NCI-H2171 treated with DMSO at 0.1 percent for 48 hours (cell line): Measurements from ENCODE around the gene RAB40C.

Experiments used
- DNase-seq: peaks from one replicate; lab custom pipeline; 2025; lab: John Stamatoyannopoulos, UW

RAB40C gene

DNA sequence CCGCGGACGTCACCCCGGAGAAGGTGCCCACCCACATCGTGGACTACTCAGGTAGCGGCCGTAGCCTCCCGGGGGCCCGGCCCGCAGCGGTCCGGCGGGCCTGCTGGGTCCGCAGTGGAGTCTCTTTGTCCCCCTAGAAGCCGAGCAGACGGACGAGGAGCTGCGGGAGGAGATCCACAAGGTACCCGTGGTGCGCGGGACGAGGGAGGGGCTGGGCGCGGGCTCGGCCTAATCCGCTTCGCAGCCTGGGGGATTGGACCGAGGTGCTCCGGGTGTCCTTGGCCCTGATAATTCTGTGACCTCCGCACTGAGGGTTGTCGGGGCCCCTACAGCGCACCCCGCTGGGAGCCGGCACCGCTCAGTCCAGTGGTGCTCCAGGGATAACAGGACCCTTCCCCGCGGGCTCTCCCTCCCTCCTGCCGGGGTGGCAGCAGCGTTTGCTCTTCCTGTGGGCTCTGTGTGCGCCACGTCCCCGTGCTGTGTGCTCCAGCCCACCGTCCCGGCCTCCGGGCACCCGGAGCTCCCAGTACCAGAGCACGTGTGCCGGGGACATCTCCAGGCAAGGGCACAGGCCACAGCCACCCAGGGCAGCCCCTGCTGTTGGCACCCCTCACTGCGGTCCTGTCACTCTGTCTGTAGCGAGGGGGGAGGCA, 78.8 kb downstream of the RAB40C start:
- DNase-seq = no peak

DNA sequence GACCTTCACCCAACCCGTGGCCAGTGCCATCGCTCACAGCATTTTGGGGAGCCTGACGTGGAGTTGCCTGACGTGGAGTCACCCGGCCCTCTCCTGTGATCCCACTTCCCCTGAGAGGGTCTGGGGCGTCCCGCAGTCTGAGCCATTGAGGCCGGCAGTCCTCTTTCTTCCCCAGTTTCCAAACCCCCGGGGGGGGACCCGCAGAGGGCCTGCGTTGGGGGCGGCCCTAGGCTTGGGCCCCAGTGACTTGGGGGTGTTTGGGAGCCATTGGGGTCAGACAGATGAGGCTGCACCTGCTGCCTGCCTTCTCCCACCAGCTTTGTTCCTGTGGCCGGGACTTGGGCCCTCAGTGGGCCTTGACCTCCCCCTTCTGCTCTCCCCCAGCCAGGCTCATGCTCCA, 79.8 kb downstream of the RAB40C start:
- no peak for DNase-seq

DNA sequence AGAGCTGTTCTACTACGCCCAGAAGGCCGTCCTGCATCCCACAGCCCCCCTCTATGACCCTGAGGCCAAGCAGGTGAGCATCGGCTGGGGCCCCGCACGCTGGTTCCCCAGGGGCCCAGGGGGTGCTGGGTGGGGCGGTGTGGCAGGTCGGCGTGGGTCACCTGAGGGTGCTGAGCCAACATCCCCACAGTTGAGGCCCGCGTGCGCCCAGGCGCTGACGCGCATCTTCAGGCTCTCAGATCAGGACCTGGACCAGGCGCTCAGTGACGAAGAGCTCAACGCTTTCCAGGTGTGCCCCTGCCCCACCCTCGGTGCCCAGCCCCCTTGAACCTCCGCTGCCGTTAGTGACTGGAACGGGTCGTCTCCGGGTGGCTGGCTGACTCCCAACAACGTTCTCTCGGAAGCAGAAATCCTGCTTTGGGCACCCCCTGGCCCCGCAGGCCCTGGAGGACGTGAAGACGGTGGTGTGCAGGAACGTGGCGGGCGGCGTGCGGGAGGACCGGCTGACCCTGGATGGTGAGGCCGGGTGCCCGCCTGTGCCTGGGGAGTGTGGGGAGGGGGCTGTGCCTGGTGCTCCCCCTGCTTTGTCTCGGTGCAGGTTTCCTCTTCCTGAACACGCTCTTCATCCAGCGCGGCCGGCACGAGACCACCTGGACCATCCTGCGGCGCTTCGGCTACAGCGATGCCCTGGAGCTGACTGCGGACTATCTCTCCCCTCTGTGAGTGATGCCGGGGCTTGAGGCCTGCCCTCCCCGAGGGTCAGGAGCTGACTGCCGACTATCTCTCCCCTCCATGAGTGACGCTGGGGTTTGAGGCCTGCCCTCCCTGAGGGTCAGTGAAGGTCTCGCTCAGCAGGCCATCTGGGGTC, 80.9 kb downstream of the RAB40C start:
- DNase-seq = no peak

GRCh38 chr16:671353-672131, 81.7 kb downstream of the RAB40C start:
- DNase-seq = peak; percentile 83

GRCh38 chr16:672371-672770, 82.5 kb downstream of the RAB40C start:
- DNase-seq = no peak

DNA sequence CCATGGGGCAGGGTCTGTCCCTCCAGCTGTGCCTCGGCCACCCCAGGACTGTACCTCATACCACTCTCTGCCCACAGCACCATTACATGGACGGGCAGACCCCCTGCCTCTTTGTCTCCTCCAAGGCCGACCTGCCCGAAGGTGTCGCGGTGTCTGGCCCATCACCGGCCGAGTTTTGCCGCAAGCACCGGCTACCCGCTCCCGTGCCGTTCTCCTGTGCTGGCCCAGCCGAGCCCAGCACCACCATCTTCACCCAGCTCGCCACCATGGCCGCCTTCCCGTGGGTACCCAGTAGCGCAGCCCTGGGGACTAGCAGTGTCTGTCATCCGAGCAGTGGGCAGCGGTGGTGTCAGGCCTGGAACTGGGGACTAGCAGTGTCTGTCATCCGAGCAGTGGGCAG, 83.0 kb downstream of the RAB40C start:
- DNase-seq = no peak

GRCh38 chr16:673399-673991, 83.6 kb downstream of the RAB40C start:
- no peak for DNase-seq

DNA sequence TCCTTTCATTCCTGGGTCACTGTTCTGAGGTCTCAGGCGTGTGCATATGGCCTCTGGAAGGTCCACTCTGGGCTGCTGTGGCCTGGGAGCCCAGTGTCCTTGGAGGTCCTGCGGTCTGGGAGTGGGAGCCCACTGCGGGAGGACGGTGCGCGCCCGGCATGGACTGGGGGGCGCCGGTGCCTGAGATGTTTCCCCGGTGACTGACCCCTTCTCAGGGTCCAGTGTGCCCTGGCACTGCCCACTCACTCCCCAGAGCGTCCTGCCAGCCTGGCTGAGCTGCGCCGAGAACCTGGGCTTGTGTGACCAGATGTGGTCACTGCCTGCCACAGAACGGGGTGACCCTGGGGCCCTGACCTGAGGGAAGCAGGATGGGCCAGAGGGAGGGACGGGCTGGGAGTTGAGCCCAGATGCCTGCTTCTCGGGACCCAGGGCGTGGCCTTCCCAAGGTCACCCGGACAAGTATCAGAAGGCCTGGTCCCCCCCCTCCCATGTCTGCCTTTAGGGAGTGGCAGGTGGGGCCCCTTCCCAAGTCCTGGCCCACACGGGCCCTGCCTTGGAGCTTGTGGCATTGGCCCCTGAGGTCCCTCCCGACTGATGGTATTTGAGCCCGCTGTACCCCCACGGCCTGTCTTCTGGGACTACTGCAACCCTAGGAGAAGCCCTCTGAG, 84.5 kb downstream of the RAB40C start:
- DNase-seq = no peak

DNA sequence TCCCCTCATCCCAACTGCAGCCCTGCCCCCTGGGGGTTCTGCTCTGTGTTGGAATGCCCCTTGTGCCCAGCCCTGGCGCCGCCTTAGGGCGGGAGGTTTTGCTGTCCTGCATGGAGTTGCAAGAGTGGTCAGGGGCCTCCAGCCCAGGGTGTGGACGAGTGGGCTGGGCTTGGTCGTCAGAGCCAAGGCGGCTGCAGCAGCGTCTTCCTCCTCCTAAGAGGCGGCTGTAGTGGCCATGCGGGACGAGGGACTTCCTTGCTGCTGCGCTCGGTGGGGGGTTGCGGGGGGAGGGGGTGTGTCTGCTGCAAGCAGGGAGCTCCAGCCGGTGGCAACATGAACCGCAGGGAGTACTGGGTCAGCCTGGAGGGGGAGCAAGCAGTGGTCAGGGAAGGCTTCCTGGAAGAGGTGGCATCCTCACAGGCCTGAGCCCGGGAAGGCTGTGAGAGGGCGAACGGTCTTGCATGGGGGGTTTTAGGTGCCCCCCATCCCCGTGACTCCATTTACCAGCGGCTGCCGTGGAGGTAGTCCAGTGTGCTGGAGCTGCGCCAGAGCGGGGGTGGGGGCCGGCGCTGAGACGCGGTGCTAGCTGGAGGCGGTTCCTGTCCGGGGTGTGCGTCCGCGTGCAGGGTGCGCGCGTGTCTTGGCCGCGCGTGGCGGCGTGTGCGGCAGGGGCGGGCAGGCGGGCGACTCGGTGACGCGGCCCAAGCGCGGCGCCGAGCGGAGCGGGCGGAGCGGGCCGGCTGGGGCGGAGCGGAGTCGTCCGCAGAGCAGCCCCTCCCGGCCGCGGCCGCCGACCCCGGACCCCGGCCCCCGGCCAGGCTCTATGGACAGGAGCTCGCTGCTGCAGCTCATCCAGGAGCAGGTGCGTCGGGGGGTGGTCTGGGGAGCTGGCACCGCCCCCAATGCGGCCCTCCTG, 85.4 kb downstream of the RAB40C start, which contains the start of gene RHBDL1:
TSS of gene RHBDL1 (plus strand) at position 704 of the 916 bp plus-strand sequence. CDS start at position 824, 120 bp downstream.
- DNase-seq = no peak

DNA sequence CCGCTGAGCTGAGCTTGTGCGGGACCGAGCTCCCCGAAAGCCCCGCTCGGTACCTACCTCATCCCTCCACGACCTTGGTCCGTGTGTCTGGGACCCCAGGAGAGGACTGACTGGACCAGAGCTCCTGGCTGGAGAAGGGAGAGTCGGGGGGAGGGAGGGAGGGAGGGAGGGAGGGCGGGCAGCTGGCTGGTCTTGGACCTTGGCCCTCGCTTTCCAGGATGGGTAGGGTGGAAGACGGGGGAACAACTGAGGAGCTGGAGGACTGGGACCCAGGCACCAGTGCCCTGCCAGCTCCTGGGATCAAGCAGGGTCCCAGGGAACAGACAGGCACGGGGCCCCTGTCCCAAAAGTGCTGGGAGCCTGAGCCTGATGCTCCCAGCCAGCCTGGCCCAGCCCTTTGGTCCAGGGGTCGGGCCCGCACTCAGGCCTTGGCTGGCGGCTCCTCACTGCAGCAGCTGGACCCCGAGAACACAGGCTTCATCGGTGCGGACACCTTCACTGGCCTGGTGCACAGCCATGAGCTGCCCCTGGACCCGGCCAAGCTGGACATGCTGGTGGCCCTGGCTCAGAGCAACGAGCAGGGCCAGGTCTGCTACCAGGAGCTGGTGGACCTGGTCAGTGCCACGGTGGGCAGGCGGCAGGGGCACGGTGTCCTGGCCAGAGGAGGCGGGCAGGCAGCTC, 86.2 kb downstream of the RAB40C start:
- no peak for DNase-seq

- DNase-seq = no peak
Observed at GRCh38 chr16:676565-676902, 86.7 kb downstream of the RAB40C start.

DNA sequence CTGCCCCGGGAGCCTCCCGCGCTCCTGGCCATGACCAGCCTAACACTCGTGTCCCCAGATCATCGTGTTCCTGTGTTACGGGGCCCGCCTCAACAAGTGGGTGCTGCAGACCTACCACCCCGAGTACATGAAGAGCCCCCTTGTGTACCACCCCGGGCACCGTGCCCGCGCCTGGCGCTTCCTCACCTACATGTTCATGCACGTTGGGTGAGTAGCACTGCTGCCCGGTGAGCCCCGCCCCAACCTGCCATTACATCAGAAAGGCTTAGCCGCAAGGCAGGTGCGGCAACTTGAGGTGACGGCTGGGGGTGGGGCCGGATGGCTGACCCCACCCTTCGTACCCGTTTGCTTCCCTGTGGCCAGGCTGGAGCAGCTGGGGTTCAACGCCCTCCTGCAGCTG, 87.0 kb downstream of the RAB40C start:
- DNase-seq = peak; percentile 76

GRCh38 chr16:677316-678190, 87.7 kb downstream of the RAB40C start:
- DNase-seq = no peak

- no peak for DNase-seq
Observed at GRCh38 chr16:678209-678857, 88.5 kb downstream of the RAB40C start.
